ENCODE data around the gene PRXL2A.
"Not testable (repeated sequence)": the region's sequence is repeated elsewhere in the genome, so short reads cannot be mapped to it uniquely, and the experiment has no call there.

PRXL2A gene

GRCh38 chr10:80411681-80412220, 3.4 kb downstream of the PRXL2A start:
- no peak for DNase-seq (ENCODE audit: low read depth)

GRCh38 chr10:80412486-80412885, 4.1 kb downstream of the PRXL2A start:
- DNase-seq (ENCODE audit: low read depth), result no peak

- DNase-seq (ENCODE audit: low read depth), result no peak
These were observed 5.1 kb downstream of the PRXL2A start for GRCh38 chr10:80413271-80413996.

DNA sequence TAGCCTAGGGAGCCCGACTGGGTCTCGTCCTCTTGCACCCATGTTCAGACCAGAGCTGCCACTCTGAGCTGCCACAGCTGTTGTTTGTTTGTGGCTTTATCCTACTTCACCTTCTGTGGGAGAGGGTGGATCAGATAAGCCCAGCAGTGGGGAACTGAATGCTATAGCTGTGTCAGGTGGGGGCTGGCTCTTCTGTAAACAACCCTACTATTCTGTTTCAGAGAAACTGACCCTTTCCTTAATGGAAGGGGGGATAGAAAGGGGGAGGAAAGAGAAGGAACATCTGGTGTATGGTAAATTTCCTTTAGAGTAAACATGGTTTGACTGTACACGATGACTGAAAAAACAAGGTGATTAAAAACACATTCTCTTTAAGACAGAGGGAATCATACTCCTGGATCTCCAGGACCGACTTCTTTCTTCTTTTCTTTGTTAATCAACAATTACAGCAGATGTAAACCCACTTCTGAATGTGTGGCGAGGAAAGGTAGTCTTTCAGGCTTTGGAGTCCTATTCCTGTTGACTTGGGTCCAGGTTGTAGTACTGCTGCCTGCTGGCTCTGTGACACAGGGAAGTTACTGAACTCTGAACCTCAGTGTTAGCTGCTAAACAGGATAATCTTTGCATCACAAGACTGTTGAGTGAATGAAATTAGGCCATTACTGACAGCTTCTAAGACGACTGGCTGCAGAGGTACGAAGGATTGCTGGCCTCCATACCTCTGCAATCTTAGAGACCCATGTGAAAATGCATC, 6.0 kb downstream of the PRXL2A start:
- no peak for DNase-seq (ENCODE audit: low read depth)

DNA sequence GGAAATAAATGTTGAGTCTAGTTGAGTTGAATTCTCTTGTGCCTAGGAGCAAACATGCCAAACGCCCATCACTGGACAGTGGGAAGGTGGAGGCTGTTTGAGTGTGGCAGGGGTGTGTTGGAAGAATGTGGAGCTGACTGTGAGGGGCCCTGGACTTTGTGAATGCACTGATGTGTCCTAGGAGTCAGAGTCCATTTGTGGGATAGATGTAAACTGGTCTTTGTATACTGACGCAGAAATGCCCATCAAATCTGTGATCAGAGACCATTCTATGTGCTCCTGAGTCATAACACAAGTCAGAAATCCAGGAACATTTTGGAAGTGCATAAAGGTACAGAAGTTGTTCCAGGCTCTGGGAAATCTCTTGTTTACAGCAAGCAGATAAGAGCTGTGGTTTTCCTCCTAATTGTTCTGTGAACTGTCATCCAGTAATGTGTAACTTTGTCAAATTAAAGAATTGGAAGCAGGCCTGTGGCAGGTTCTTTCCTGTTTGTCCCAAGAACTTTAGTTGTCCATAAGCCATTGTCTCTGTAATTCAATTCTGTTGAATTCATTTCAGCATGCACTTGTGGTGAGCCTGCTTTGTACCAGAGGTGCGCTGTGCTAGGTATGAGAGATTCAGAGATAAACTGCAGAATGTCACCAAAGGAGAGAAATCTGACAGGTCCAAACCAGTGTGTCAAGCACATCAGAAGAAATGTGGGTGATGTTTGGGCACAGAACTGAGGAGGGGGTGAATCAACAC, 7.6 kb downstream of the PRXL2A start:
- no peak for DNase-seq (ENCODE audit: low read depth)

- DNase-seq (ENCODE audit: low read depth), result no peak
These were observed 8.2 kb downstream of the PRXL2A start for GRCh38 chr10:80416479-80417098.

DNA sequence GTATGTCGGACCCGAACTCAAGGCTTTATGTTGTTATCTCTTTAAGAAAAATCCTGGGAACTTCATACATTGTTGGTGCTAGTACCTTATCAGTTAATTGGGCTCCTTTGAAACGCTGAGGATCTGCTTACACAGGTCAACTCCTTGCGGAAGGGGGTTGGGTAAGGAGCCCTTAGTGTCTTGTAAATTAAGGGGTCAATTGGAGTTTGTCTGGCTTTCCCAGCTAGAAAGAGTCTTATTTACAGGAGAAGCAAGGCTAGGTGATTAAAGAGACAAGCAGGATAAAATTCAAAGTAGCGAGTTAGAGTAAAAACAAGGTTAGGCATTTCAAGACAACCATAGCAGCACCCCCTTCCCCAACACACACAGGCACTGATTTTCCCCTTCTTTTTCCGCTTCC, 8.9 kb downstream of the PRXL2A start:
- not testable (repeated sequence) for DNase-seq (ENCODE audit: low read depth)

DNA sequence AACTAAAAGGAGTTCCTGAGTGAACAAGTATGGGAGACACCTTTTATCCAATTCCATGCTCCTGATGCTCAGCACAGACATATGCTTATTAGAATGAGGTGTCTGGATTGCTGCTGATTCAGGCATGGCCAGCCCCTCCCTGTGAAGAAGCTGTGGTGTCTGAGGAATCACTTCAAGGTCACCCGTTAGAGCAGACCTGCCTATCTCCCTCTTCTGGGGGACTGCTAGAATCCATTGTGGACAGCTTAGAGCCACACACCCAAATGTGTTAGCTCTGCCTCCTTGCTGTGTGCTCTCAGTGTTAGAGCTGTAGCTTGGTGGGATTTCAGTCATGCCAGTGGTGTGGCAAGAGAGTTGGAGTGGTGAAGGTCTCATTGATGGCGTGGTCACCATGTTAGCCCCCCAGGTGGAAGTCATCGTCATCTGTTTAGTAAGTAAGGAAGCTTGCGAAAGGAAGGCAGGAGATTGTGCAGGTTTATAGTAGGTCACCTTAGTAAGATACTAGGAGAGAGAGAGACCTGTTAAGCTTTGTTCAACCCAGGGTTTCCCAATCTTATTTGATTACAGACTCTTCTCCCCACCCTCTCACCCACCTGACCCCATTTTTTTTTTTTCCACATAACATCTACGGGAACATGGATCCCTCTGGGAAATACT, 12.8 kb downstream of the PRXL2A start:
- no peak for DNase-seq (ENCODE audit: low read depth)

- DNase-seq (ENCODE audit: low read depth), result no peak
These were observed 13.6 kb downstream of the PRXL2A start for GRCh38 chr10:80421707-80422536.

GRCh38 chr10:80425901-80426300, 17.6 kb downstream of the PRXL2A start:
- no peak for DNase-seq (ENCODE audit: low read depth)

DNA sequence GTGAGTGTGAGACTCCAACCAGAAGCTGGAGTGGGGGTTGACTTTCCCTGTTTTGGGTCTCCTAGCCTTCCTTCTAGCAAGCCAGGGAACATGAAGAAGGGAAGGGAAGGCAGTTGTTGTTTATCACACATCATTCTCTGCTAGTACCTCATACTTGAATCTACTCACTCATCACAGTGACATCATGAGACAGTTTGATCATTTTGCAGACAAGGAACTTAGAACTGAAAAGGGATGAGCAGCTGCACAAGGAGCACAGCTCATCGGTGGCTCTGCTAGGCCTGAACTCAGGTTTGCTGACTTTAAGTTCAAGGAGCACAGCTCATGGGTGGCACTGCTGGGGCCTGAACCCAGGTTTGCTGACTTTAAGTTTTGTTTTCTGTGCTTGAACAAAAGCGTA, 19.2 kb downstream of the PRXL2A start:
- DNase-seq (ENCODE audit: low read depth), result no peak

DNA sequence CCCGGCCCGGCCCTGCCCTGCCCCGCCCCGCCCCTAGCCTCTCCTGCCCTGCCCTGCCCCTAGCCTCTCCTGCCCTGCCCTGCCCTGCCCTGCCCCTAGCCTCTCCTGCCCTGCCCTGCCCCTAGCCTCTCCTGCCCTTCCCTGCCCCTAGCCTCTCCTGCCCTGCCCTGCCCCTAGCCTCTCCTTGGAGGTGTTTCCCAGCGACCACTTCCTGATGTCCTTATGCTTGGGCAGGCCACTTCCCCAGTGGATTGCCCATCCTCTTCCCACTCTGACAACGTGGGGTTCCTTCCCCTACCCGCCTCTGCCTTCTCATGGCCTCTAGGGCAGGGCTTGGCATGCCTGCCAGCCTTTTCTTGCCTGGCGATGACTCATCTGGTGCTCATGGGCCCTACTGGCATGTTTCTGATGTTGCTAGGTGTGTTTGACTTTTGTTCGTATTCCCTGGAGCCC, 21.2 kb downstream of the PRXL2A start:
- DNase-seq (ENCODE audit: low read depth), result no peak

DNA sequence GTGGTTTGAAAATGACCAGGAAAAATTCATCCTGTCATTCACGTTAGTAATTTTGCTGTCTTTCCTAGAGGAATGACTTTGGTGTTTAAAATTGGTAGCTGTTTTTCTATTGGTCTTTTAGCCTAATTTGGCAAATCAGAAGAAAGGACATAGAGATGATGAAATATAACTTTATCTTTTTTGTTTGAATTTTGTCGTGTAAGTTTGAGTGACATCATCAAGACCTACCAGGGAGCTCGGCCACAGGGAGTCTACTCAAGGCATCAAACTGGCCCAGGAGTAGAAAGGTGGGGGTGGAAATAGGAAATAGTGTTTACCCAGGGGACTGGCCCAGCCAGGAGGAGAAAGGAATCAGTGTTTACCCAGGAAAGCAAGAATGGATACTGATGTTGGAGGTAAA, 24.8 kb downstream of the PRXL2A start:
- no peak for DNase-seq (ENCODE audit: low read depth)

DNA sequence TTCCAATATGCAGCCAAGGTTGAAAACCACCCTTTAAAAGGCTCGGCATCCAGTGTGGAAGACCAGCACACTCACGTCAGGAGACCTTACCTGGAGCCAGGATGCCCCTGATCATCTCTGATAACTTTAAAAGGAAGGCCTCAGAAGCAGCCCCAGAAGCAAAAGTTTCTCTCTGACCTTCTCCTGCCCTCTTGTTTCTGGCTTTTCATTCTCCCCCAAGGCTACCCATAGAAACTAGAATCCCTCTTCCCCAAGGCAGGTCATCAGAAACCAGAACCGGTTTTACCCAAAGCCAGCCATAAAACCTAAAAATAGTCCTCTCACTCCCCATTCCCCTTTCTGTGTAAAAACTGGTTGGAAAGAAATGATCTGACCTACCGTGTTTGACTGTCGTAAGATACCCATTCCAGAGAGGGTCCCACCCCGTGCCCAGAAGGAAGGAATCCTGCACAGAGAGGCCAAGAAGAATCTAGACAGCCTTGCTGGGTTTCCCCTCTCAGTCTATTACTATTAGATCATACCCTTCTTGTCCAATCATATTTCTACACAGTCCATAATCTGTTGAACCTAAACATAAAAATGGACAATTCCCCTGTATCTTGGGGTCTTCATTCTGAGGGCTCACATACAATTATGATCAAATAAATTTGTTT, 28.2 kb downstream of the PRXL2A start:
- DNase-seq (ENCODE audit: low read depth), result no peak

DNA sequence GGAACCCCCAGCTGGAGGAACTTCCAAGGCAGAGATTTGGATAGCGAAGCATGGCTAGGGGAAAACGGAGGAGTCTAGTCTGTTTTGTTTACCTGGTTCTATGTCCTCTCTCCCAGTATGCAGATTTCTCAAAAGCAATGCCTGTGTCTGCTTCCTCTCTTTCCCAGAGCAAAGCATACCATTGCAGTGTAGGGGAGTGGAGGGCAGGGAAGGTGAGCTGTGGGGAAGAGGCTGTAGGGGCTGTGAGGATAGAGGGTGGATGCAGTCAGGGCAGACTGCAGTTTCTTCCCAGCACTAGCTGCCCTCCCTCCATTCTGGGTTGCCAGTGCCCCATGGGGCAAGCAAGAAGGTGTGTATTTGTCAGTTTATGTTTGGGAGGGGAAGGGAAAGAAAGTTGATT, 28.9 kb downstream of the PRXL2A start:
- no peak for DNase-seq (ENCODE audit: low read depth)

- DNase-seq (ENCODE audit: low read depth), result no peak
These were observed 33.5 kb downstream of the PRXL2A start for GRCh38 chr10:80441831-80442230.

- no peak for DNase-seq (ENCODE audit: low read depth)
These were observed 34.5 kb downstream of the PRXL2A start for GRCh38 chr10:80442879-80443278.

DNA sequence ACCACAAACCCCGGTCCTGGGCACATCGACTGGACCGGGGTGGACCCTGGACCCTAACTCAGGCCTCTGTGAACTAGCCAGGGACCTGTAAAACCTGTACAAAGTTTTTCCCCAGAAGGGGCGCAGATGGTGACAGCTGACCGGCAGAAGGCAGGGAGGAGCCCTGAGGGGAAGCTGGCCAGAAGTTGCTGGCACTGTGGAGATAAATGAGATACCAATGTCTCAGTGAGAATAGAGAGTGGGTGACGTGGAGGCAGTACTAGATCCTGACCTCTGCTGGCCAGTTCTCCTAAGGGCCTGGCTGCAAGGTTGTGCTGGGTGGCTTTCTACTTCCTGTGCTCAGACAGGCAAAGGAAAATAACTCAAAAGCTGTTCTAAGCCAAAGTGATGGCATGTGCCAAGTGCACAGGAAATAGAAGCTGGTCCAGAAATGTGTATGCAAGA, 35.2 kb downstream of the PRXL2A start:
- DNase-seq (ENCODE audit: low read depth), result no peak

GRCh38 chr10:80444124-80444523, 35.8 kb downstream of the PRXL2A start:
- no peak for DNase-seq (ENCODE audit: low read depth)

All from stimulated activated CD8-positive, alpha-beta memory T cell treated with anti-CD3 and anti-CD28 coated beads, Interleukin-12 subunit alpha, Interleukin-12 subunit beta, amount 100 ng/mL, for 1 hour (primary cell).